ENCODE measurements around the gene CCDC200.
"Not testable (repeated sequence)": the region's sequence is repeated elsewhere in the genome, so short reads cannot be mapped to it uniquely, and the experiment has no call there.

Gene CCDC200

GRCh38 chr17:43216369-43216761 is 12.1 kb downstream of the CCDC200 start:
- no peak for DNase-seq (ENCODE audit: low spot score)

- DNase-seq (ENCODE audit: low spot score) = no peak
Measured at GRCh38 chr17:43215341-43215740, 13.1 kb downstream of the CCDC200 start.

GRCh38 chr17:43213545-43213944 is 14.9 kb downstream of the CCDC200 start:
- DNase-seq (ENCODE audit: low spot score) = no peak

GRCh38 chr17:43212641-43213490 is 15.6 kb downstream of the CCDC200 start:
- no peak for DNase-seq (ENCODE audit: low spot score)

- DNase-seq (ENCODE audit: low spot score) = peak; percentile 59
Measured at GRCh38 chr17:43211480-43212402, 16.7 kb downstream of the CCDC200 start, which contains the start of gene TMEM106A. Gene TMEM106A, plus strand, starts transcription at chr17:43211875. Its CDS starts 1,167 bp downstream, at chr17:43213042.

- DNase-seq (ENCODE audit: low spot score) = no peak
Measured at GRCh38 chr17:43211123-43211479, 17.3 kb downstream of the CCDC200 start.

GRCh38 chr17:43210576-43210975 is 17.8 kb downstream of the CCDC200 start:
- DNase-seq (ENCODE audit: low spot score) = no peak

GRCh38 chr17:43203013-43203412 is 25.4 kb downstream of the CCDC200 start:
- DNase-seq (ENCODE audit: low spot score) = not testable (repeated sequence)

- no peak for DNase-seq (ENCODE audit: low spot score)
Measured at GRCh38 chr17:43200127-43200526, 28.3 kb downstream of the CCDC200 start.

GRCh38 chr17:43199633-43200032 is 28.8 kb downstream of the CCDC200 start:
- DNase-seq (ENCODE audit: low spot score) = no peak

GRCh38 chr17:43193251-43193650 is 35.2 kb downstream of the CCDC200 start:
- no peak for DNase-seq (ENCODE audit: low spot score)

- not testable (repeated sequence) for DNase-seq (ENCODE audit: low spot score)
Measured at GRCh38 chr17:43186656-43187055, 41.8 kb downstream of the CCDC200 start.

GRCh38 chr17:43183921-43184320 is 44.5 kb downstream of the CCDC200 start:
- DNase-seq (ENCODE audit: low spot score) = no peak

GRCh38 chr17:43176119-43176570 is 52.3 kb downstream of the CCDC200 start:
- no peak for DNase-seq (ENCODE audit: low spot score)

GRCh38 chr17:43175213-43176118 is 53.0 kb downstream of the CCDC200 start:
- DNase-seq (ENCODE audit: low spot score) = no peak

- peak; percentile 71 for DNase-seq (ENCODE audit: low spot score)
Measured at GRCh38 chr17:43171586-43172487, 56.6 kb downstream of the CCDC200 start.

Data from kidney capillary endothelial cell (primary cell).